Calu3 (cell line): ENCODE results near the gene EXOC7. TPM values are rescaled to one million over a fixed set of nuclear protein-coding genes. Genes with fewer than 3 reads are reported as not detected.

ENCODE experiments used
- BruUV-seq: library from RNA; stranded (reverse); fragments of 400-500 nt; replicated peaks from 2 replicates; lab custom pipeline; 2021; lab: Mats Ljungman, UMichigan
- CTCF ChIA-PET: fragments of 300-600 bp; sonication (Branson Sonifier 250); formaldehyde crosslinking; loops from one replicate; lab custom pipeline; 2022; ENCODE audit warnings: antibody characterized with exemption; lab: Charles Lee
- DNase-seq: peaks from one replicate; pipeline ENCODE4 v3.0.0; 2022
- H3K27ac Mint-ChIP-seq: one replicate; pipeline ENCODE4 v1.8.0; 2022; ENCODE audit warnings: mixed read lengths; ENCODE audit not compliant: unreplicated experiment
- H3K27me3 Mint-ChIP-seq: one replicate; pipeline ENCODE4 v1.8.0; 2022; ENCODE audit warnings: mixed read lengths; ENCODE audit not compliant: unreplicated experiment
- H3K36me3 Mint-ChIP-seq: one replicate; pipeline ENCODE4 v1.8.0; 2022; ENCODE audit warnings: mild to moderate bottlenecking, moderate library complexity, mixed read lengths; ENCODE audit not compliant: insufficient read depth, unreplicated experiment
- H3K4me1 Mint-ChIP-seq: one replicate; pipeline ENCODE4 v1.8.0; 2022; ENCODE audit warnings: mild to moderate bottlenecking, low read depth, mixed read lengths; ENCODE audit not compliant: unreplicated experiment
- H3K4me3 Mint-ChIP-seq: one replicate; pipeline ENCODE4 v1.8.0; 2022; ENCODE audit warnings: mild to moderate bottlenecking, low read depth, moderate library complexity, mixed read lengths; ENCODE audit not compliant: unreplicated experiment
- H3K9me3 Mint-ChIP-seq: one replicate; pipeline ENCODE4 v1.8.0; 2022; ENCODE audit warnings: low read depth, mixed read lengths; ENCODE audit not compliant: unreplicated experiment
- CTCF ChIP-seq: fragments of 200-600 bp; IDR thresholded peaks from one replicate; pipeline ENCODE4 v1.8.0; 2022; ENCODE audit warnings: antibody characterized with exemption; ENCODE audit not compliant: unreplicated experiment
- intact Hi-C: fragments of 100-400 bp; cut with micrococcal nuclease; formaldehyde crosslinking; loops from one replicate; pipeline ENCODE4 v1.10.0; 2022; ENCODE audit not compliant: unreplicated experiment
- total RNA-seq: library from RNA; stranded (reverse); gene quantifications from 2 replicates; pipeline ENCODE4 v1.2.3, GENCODE V29; 2022

The EXOC7 gene
- total RNA-seq, 1 experiment from 2014 or later, result 122 TPM

DNA sequence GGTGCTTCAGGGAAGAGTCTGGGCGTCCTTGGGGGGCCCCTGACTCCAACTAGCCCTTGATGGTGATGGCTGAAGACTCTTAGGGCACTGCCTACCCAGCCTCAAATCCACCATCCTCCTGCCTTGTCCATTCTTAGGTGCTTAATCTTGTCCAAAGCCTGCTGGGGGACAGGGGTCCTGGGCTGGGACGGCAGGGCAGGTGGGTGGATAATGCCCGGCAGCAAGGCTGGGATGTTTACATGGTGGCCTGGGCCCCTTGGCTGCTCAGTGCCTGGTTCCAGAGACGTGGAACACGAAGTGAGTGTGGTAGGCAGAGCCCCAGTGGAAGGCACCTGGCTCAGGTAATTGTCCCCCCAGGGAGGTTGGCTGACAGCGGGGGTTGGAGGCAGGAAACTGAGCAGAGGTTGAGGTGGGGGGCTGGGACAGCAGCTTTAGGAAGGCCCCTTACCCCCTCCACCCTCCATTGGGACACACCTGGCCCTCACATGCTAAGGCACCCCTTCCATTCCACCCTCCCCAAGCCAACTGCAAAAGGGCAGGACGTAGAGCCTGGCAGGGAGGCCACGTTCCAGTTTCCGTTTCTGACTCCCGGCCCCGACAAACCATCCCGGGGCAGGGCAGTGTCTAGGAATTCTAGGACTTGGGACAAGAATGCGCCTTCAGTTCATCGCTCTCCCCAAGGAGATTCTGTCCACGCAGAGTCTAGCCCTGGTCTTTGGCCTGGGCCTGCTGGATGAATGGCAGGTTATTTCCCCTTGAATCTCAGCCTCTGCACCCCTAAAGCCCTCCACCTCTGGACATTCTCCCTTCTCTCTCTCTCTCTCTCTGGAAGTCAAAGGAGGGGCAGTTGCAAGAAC is 35.5 kb upstream of the EXOC7 start:
- TF ChIP-seq CTCF, result no peak
- no peak for DNase-seq
- Mint-ChIP-seq H3K4me1 (peaks cover 16% of the 10 kb centered on the region), H3K27me3 (peaks cover 13% of the 10 kb centered on the region), H3K27ac (no peak overlapping the region), H3K4me3 (peak overlapping the region; percentile 57), H3K9me3 (no peaks in the 10 kb centered on the region), H3K36me3 (peaks cover 17% of the 10 kb centered on the region)
- CTCF ChIA-PET, result no interaction called here
- intact Hi-C loops, result no loop called here
- no TSS peak for BruUV-seq

DNA sequence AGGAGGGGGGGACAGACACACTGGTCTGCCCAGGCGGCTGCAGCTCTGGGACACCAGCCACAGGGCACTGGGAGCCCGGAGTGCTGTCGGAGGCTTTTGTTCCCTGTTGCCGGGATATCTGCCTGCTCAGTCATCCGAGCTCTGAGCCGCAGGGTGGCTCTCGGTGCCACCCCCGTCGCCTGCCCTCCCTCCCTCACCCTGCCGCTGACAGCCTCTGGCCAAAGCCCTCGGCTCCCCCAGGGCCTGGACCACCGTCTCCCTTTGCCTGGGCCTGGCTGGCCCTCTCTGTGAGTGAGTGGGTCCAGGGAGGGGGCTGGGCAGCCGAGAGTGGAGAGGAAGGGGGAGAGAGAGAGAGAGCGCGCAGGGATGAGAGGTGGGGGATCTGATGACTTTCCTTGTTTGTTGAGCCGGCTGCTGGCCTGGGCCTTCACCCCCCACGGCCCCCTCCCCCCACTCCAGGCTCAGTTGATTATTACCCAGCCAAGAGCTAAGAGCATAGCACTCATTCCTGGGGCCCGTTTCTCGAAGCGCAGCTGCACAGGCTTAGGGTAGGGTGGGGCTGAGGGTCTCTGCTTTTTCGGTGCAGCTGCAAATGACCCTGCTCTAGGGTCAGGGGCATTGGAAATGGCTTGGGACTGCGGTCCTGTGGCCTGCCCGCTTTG is 34.8 kb upstream of the EXOC7 start:
- intact Hi-C loops, result no loop called here
- Mint-ChIP-seq H3K36me3 (peaks cover 17% of the 10 kb centered on the region), H3K27ac (no peak overlapping the region), H3K27me3 (peaks cover 13% of the 10 kb centered on the region), H3K9me3 (no peaks in the 10 kb centered on the region), H3K4me3 (peak overlapping the region; percentile 57), H3K4me1 (peaks cover 17% of the 10 kb centered on the region)
- CTCF ChIA-PET, result interaction anchor here (0.9 kb wide), 1 partner anchor 44 kb away, joined by 3 read pairs; no protein-coding TSS in a partner anchor
- no peak for TF ChIP-seq CTCF
- no peak for DNase-seq
- BruUV-seq, result no TSS peak

GRCh38 chr17:76137351-76138233 is 34.0 kb upstream of the EXOC7 start:
- H3K27ac Mint-ChIP-seq, result no peak overlapping the region
- no TSS peak for BruUV-seq
- no peaks in the 10 kb centered on the region for H3K9me3 Mint-ChIP-seq
- DNase-seq, result no peak
- CTCF ChIA-PET, result interaction anchor here (0.9 kb wide), 1 partner anchor 44 kb away, joined by 3 read pairs; no protein-coding TSS in a partner anchor
- intact Hi-C loops, result no loop called here
- H3K4me1 Mint-ChIP-seq, result peaks cover 25% of the 10 kb centered on the region
- H3K36me3 Mint-ChIP-seq, result peaks cover 19% of the 10 kb centered on the region
- H3K27me3 Mint-ChIP-seq, result peaks cover 13% of the 10 kb centered on the region
- H3K4me3 Mint-ChIP-seq, result peak overlapping the region; percentile 57
- no peak for TF ChIP-seq CTCF

DNA sequence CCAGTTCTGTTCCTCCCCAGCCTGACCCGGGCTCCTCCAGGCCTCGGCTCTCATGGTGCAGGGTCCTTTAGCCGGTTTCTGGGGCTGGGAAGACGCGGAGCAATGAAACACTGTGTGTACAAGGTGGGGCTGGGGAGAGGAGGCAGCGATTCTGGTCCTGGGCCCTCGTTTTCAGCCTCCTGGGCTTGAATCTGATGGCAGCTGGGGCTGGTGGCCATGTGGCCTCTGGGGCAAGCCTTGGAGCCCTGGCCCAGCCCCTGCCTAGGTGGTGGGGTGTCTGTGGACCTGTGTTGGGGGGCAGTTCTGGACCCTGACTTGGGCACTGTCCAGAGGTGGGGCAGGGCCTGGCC is 33.4 kb upstream of the EXOC7 start:
- peaks cover 13% of the 10 kb centered on the region for H3K27me3 Mint-ChIP-seq
- peaks cover 21% of the 10 kb centered on the region for H3K36me3 Mint-ChIP-seq
- BruUV-seq, result no TSS peak
- H3K27ac Mint-ChIP-seq, result no peak overlapping the region
- no peaks in the 10 kb centered on the region for H3K9me3 Mint-ChIP-seq
- no peak overlapping the region for H3K4me3 Mint-ChIP-seq
- no peak for TF ChIP-seq CTCF
- intact Hi-C loops, result no loop called here
- DNase-seq, result no peak
- CTCF ChIA-PET, result no interaction called here
- H3K4me1 Mint-ChIP-seq, result peaks cover 27% of the 10 kb centered on the region
